Measurements from ENCODE around the gene NXPE4.

The NXPE4 gene

DNA sequence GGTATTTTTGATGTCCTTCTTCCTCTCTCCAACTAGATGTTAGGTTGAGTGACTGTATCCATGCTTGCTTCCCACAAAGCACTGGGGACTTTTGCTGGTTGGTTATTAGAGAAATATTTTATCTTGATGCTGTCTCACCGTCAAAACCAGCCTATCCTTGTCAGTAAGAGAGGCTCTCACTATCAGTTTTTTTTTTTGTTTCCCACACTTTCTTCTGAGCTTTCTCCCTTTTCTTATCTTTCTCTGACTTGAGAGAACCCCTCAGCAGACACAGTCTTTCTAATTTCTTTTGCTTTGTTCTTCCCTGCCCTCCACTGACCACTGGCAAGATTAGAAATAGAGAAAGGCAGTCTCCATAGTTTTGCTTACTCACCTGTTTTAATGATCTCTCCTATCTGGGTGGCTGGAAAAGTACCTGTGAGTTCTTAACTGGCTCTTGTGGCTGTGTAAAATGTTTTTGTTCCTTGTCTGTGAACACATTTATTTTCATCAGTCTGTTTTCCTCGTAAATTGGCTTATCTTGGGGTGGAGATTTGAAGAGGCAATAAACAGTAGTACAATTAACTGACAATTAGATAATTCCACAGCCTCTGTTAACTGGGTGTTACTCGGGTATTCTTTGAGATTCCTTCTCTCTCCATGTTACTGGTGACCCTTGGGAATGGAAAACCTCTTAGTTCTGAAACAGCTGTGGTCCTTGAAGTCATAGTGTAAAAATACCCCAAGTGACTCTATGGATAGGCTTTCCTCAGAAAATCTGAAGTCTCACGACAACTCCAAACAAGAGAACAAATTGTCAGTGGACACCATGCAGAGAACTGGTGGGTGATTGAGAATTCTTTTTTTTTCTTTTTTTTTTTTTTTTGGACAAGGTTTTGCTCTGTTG lies 35.9 kb downstream of the NXPE4 start, which contains the start of gene NXPE1:
TSS of gene NXPE1 (minus strand) at position 457 of the 886 bp plus-strand sequence. CDS start 8,680 bp downstream, outside the sequence.
- Histone ChIP-seq H3K4me3 (no peak within 1 kb of the TSS), H3K9me3 (no peaks in the 10 kb centered on the region), H3K27me3 (ENCODE audit: low read depth) (no peaks in the 10 kb centered on the region), H3K4me1 (no peaks in the 10 kb centered on the region), H3K36me3 (replicated peaks) (no peaks in the 10 kb centered on the region)
- DNase-seq (ENCODE audit: low spot score in 2 of 2), result no peak
- in situ Hi-C loops (cut with MboI; ENCODE audit: low sequenced_read_pairs), result no loop called here

DNA sequence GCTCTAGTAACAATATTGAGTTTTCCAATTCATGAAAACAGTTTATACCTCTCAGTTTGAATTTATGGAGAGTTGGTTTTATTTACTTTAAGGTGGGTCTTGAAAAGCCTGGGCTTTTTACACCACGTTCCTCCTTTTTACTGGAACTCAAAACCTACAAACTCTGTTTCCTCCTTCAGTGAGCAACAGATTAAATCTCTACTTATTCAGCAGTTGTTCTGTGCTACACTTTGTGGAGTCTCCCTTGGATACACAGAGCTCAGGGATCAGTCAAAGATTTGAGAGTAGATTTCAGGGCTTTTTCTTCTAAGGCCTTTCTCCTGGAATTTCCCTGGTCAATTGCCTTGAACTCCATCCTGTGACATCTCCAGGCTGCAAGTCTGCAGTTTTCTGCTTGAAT lies 39.5 kb downstream of the NXPE4 start:
- no peaks in the 10 kb centered on the region for H3K9me3 ChIP-seq
- H3K4me1 ChIP-seq, result no peaks in the 10 kb centered on the region
- no peak overlapping the region for H3K4me3 ChIP-seq
- no peaks in the 10 kb centered on the region for H3K36me3 ChIP-seq (replicated peaks)
- in situ Hi-C loops (cut with MboI; ENCODE audit: low sequenced_read_pairs), result no loop called here
- no peaks in the 10 kb centered on the region for H3K27me3 ChIP-seq (ENCODE audit: low read depth)
- no peak for DNase-seq (ENCODE audit: low spot score in 2 of 2)

DNA sequence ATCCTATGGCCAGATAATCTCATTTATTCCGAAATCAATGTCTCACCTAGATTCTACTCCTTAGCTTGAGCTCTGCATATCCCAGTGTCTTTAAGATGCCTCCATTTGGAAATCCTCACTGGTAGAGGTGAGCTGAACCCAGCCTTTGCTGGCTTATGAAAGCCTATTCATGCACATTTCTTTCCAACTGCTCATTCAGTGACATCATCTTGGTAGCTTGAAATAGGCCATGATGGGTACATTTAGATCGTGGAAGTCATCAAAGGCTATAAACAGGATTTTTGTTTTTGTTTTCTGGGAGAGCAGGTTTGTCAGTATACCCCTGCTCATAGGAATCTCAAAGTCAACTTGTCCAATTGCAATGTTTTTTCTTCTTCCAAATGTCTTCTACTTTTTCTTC lies 41.9 kb downstream of the NXPE4 start:
- no peak overlapping the region for H3K4me3 ChIP-seq
- H3K4me1 ChIP-seq, result no peaks in the 10 kb centered on the region
- H3K36me3 ChIP-seq (replicated peaks), result no peaks in the 10 kb centered on the region
- in situ Hi-C loops (cut with MboI; ENCODE audit: low sequenced_read_pairs), result no loop called here
- DNase-seq (ENCODE audit: low spot score in 2 of 2), result no peak
- H3K27me3 ChIP-seq (ENCODE audit: low read depth), result no peaks in the 10 kb centered on the region
- H3K9me3 ChIP-seq, result no peaks in the 10 kb centered on the region

DNA sequence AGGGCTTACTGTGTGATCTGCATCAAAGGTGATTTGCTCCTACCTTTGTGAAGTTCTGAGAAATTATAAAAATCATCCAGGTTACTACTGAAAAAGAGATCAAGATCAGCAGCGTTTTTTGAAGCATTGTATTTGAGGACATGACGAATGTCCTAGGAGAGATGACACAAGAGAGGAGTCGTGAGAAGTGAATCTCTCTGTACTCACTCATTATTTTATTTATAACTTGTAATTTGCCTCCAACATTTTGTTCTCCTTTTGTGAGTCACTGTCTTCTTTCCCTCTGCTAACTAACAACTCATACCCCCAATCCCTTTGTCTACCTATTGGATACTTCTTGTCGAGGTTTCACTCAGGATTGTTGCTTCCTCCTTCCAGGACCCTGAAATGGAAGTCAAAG lies 44.5 kb downstream of the NXPE4 start:
- H3K27me3 ChIP-seq (ENCODE audit: low read depth), result no peaks in the 10 kb centered on the region
- no peaks in the 10 kb centered on the region for H3K4me1 ChIP-seq
- H3K36me3 ChIP-seq (replicated peaks), result no peaks in the 10 kb centered on the region
- no peak for DNase-seq (ENCODE audit: low spot score in 2 of 2)
- in situ Hi-C loops (cut with MboI; ENCODE audit: low sequenced_read_pairs), result no loop called here
- H3K4me3 ChIP-seq, result no peak overlapping the region
- H3K9me3 ChIP-seq, result no peaks in the 10 kb centered on the region

DNA sequence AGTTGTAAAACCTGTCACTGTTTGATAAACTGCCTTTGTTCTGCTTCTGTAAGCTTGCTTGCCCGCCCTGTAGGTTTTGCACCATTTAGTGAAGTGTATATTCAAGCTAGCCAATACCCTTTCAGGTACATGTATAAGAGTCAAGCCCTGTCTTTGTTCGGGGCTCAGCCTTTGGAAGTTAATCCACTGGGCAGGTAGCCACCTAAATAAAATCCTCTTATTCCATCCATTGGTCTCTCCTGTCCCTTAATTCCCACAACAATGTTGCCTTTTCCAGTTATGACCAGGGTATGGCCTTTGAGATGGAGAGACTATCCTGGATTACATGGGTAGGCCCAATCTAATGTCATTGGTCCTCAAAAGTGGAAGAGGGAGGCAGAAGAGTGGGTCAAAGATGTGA lies 69.9 kb downstream of the NXPE4 start:
- Histone ChIP-seq H3K4me3 (no peak overlapping the region), H3K36me3 (replicated peaks) (no peaks in the 10 kb centered on the region), H3K9me3 (no peaks in the 10 kb centered on the region), H3K4me1 (no peaks in the 10 kb centered on the region), H3K27me3 (ENCODE audit: low read depth) (no peaks in the 10 kb centered on the region)
- in situ Hi-C loops (cut with MboI; ENCODE audit: low sequenced_read_pairs), result no loop called here
- DNase-seq (ENCODE audit: low spot score in 2 of 2), result no peak

DNA sequence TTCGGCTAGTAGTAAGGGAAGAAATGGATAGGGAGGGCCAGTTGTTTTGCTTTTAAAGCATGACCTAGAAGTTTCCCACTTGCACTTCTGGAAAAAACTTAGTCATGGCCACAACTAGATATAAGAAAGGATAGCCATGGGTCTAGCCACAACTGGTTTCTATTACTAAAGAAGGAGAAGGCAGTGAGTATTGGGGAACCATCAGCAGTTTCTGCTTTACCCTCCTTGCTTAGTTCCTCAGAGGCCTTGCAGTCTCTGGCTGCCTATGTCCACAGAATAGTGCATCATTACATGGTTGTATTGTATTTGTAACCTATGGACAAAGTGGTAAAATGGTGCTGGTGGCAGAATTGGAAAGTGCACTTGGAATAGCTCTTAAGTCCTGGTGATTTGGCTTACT lies 71.5 kb downstream of the NXPE4 start:
- no peak for DNase-seq (ENCODE audit: low spot score in 2 of 2)
- Histone ChIP-seq H3K4me3 (no peak overlapping the region), H3K4me1 (no peaks in the 10 kb centered on the region), H3K36me3 (replicated peaks) (no peaks in the 10 kb centered on the region), H3K9me3 (no peaks in the 10 kb centered on the region), H3K27me3 (ENCODE audit: low read depth) (no peaks in the 10 kb centered on the region)
- in situ Hi-C loops (cut with MboI; ENCODE audit: low sequenced_read_pairs), result no loop called here

DNA sequence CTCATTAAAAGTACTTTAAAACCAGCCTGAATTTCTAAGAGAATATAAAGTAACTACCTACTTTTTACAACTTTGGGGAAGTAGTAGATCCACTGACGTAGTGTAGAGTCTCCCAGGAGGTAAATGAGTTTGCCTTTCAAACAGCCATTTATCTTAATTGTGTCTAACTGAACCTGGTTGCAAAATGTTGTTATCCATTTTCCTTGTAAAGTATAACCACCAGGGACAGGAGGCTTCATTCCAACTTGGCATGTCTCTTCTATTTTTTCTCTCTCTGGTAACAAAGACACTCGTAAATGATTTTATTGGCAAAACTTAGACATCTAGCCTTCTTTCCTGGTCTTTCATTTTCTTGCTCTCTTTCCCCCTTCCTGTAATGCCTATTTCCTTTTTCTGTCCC lies 72.8 kb downstream of the NXPE4 start:
- Histone ChIP-seq H3K27me3 (ENCODE audit: low read depth) (no peaks in the 10 kb centered on the region), H3K4me1 (no peaks in the 10 kb centered on the region), H3K36me3 (replicated peaks) (no peaks in the 10 kb centered on the region), H3K4me3 (no peak overlapping the region), H3K9me3 (no peaks in the 10 kb centered on the region)
- in situ Hi-C loops (cut with MboI; ENCODE audit: low sequenced_read_pairs), result no loop called here
- no peak for DNase-seq (ENCODE audit: low spot score in 2 of 2)
